Spleen (tissue), 7 donors: ENCODE results near the gene WDR54.

Source experiments
- CTCF ChIP-seq, 11 experiments: fragments of 200-600 bp in 7 of 11; fragments of 450-650 bp in 4 of 11; sonication (generic) in 4 of 11; IDR thresholded peaks in 8 of 11; conservative IDR thresholded peaks in 3 of 11; 1 replicate in 7 of 11; 2 replicates in 4 of 11; pipeline versions ENCODE4 v1.4.0 to v1.8.0; 2016 to 2021; ENCODE audit warnings: antibody characterized with exemption in 11 of 11, inconsistent platforms in 4 of 11, mild to moderate bottlenecking in 1 of 11
- POLR2A ChIP-seq, 3 donors: fragments of 450-650 bp; IDR thresholded peaks; one replicate each; pipeline ENCODE4 v1.5.1; 2017; ENCODE audit warnings: antibody characterized with exemption in 3 of 3, mild to moderate bottlenecking in 1 of 3
- donor health status: DM: no; HTN: no; CAD: no; lungs with moderate emphysema.
- donor health status: DM: no; HTN: no; CAD: no.
- donor health status: DM: no; HTN: no; CAD: no.

GRCh38 chr2:74424995-74425406, 3.5 kb downstream of the WDR54 start:
- no peak for TF ChIP-seq POLR2A (IDR thresholded peaks at IDR 0.05)
- no peak for TF ChIP-seq CTCF (IDR thresholded peaks at IDR 0.05 in 8 of 11, conservative IDR thresholded peaks at IDR 0.05 in 3 of 11)
